HG03342 (cell line): ENCODE data around the gene PMVK.

ENCODE experiments used
- ATAC-seq: cut with Tn5 transposase; IDR thresholded peaks from one replicate; pipeline ENCODE4 v1.9.1; 2021; ENCODE audit warnings: mild to moderate bottlenecking, moderate library complexity; ENCODE audit not compliant: unreplicated experiment

The PMVK gene

GRCh38 chr1:154967331-154967950 is 30.9 kb upstream of the PMVK start:
- ATAC-seq, result no peak

DNA sequence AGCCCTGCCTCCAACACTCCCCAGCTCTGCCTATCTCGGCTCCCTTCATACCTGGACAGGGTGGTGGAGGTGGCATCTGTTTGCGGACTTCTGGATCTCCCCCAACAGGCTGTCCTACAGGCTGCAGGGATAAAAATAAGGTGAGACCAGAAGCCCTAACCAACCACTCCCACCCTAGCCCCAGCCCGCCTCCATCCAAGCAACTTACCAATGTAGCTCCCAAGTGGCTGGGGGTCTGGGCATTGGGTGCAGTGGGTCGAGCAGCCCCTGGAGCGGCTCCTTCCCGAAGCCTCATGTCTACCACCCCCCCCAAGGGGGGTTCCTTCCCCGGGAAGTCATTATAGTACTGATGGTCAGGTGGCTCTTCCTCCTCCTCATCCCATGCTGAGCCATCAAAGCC is 29.6 kb upstream of the PMVK start:
- no peak for ATAC-seq

DNA sequence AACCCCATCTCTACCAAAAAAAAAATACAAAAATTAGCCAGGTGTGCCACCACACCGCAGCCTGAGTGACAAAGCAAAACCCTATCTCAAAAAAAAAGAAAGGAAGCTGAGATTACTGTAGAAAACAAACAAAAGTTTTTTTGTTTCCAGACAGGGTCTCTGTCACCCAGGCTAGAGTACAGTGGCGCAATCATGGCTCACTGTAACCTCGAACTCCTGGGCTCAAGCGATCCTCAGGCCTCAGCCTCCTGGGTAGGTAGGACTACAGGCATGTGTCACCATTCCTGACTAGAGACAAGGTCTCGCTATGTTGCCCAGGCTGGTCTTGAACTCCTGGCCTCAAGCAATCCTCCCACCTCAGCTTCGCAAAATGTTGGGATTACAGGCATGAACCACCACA is 27.8 kb upstream of the PMVK start:
- ATAC-seq, result no peak

DNA sequence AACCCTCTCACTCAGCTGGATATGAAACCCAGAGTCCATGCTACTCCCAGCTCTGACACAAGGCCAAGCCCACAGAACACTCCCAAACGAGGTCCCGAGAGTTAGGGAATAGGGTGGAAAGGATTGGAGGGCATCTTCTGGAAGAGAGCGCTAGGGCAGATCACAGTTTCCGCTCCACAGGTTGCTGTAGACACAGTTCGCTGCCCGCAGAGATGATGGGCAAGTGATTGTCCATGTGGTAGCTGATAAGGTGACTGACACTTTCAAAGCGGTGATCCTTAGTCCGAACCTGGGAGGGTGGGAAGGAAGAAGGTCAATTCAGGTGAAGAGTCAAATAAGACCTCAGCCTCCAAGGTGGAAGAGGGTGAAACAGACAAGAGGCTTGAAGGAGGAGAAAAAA is 27.1 kb upstream of the PMVK start:
- ATAC-seq, result no peak

DNA sequence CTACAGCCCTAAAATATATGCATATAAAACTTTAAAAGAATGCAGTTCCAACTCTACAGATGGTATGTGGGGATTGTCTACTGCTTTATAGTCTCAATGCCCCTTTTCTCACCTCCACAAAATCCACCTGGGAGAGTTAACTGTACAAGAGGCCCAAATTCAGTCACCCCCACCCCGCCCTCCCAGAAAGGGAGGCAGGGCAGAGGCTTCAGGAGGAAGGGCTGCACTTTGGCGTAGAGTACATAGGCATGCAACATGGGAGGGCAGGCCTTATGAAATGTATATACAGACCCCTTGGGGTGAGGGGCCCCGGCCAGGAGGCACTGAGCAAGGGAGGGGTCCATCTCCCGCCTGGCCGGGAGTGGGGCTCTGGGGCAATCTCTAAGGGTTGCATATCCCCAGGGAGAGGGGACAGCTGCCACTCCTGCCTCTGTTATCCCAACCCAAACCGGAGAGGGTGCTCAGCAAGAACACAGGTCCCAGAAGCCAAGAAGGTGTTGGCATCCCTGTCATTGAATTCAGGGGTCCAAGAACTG is 26.3 kb upstream of the PMVK start:
- no peak for ATAC-seq

DNA sequence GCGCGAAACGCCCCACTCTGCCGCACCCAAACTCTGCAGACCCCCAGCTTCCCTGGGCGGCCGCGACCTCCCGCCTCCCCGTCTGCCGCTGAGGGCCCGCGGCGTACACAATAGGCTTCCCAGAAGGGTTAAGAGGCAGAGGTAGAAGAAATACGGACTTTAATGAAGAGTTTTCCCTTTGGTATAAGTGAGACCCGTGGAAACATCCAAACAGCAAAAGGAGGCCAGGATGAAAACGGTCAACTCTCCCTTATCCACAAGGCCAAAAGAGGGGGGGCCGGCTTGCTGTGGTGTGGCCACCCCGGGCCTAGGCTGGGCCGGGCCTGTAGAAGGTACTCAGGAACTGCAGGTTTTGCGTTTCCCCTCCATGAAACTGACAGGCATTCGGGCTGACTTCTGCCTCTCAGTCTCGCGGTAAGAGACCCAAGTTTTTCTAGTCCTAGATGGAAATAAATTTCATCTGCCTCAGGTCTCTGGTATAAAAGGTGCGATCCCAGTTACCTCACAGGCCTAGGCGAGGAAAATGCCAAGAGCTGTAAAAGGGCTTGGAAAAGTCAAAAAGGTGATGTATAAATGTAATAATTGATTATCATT is 25.7 kb upstream of the PMVK start:
- peak; percentile 11 for ATAC-seq

GRCh38 chr1:154961207-154962155 is 25.0 kb upstream of the PMVK start, which contains the start of gene PYGO2:
TSS of gene PYGO2 (minus strand) at chr1:154961782. CDS start at chr1:154961576, 206 bp downstream.
- peak; percentile 61 for ATAC-seq

DNA sequence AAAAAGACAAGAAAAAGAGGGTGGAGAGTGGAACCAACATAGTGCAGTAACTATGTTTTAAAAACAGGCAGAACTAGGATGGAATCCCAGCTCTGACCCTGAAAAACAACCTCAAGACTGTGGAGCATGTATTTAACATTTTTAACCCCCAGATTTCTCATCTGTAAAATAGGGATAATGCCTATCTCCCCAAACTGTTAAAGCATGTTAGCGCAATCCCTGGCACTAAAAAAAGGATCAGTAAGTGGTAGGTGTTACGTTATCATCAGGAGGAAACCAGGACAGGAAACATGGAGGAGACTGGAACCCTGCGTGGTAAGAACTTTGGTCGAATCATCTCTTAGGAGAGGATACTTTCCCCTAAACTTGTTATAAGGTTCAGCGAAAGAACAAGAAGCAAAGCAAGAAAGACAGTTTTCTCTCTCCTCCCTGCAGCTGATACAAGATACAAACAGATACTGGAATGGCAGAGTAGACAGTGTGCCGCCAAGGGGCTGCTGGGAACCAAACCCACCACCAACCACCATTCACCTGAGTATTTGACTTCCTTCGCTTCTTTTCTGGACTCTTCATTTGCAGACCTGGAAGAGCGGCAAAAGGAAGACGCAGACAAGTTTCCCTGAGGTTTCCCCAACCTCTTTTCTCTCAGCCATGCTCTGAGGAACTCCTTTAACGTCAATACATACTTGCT is 24.1 kb upstream of the PMVK start:
- no peak for ATAC-seq

- ATAC-seq, result no peak
These were observed 22.9 kb upstream of the PMVK start for GRCh38 chr1:154959426-154959780.

DNA sequence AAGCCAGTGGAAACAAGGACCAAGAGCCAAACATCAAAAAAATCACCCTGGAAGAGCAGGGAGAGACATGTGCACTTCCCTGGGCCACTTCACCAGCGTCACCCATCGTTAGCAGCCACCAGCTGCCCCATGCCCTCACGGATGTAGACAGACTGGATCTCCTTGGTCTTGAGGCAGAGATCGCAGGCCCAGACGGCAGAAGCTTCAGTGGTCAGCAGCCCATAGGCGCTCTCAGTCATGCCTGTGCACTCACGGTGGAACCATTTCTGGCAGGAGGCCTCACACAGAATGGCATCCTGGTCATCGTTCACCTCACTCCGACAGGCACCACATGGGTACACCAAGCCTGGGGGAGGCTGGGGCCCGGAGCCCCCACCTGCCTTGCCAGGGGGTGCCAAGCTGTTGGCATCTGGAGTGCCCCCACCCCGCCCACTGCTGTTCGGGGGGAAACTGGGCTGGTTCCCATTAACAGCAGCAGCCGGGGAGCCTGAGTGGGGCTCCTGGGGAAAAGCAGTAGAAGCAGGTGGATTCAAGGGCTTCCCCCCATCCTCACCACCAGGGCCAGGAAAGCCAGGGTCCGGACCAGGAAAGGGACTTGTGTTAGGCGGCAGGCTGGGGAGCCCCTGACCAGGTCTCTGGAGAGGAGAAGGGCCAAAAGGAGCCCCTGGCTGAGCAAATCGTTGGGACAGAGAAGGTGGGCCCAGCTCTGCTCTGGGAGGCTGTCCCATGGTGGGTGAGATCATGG is 22.3 kb upstream of the PMVK start:
- ATAC-seq, result no peak

DNA sequence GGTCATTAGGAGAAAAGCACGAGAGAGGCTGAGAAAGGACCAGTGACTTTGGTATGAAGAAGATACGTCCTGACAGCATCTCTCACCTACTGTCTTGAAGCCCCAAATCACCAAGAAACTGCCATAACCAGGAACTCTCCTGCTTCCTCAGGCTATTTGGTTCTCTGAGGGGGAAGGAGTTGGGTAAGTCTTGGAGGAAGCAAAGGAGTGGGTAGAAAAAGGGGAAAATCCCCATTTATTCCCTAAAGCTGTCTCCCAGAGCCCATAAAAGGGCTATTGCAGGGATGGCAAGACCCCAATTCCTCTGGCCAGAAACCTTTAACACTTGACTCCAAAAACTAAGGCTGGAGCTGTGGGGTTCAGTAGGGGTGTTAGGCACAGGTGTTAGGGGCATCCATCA is 21.5 kb upstream of the PMVK start:
- ATAC-seq, result no peak

DNA sequence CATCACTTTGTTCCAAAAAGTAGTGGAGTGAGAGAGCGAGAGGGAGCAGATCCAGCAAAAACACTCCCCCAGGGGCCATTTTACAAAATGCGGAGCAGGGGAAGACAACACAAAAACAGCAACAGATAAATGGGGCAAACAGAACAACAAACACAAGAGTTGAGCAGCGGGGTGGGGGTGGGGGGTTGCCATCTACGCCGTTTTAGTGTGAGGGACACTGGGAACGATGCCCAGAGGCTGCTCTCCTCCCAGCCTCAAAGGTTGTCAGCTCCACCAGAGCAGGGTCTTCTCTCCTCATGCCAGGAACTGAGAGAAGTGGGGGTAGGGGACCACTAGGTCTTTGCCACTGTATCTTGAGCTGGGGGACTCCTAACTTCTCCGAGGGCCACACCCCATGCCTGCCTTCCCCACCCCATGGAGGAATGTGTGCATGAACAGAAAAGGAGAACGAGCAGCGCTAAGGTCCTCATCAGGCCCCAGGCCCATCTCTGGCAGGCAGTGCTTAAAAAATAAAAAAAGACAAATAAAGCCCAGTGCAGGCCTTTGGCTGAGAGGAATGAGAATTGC is 20.7 kb upstream of the PMVK start:
- no peak for ATAC-seq

DNA sequence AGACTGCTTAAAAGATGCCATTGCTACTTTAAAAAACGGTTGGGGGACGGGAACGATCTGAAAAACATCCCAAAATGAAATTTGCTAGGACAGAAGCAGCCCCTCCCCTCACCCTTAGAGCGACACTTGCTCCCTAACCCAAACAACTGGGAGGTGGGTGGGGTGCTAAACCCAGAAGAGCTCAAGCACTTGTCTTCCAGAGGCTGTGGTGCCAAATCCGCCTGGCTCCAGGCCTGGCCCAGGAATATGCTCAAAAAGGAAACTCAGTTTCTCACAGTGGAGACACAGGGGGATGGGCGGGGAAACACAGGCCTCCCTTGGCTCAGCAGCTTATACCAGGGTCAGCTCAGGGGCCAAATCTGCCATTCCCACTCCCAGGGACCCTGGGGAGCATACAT is 20.0 kb upstream of the PMVK start:
- no peak for ATAC-seq

DNA sequence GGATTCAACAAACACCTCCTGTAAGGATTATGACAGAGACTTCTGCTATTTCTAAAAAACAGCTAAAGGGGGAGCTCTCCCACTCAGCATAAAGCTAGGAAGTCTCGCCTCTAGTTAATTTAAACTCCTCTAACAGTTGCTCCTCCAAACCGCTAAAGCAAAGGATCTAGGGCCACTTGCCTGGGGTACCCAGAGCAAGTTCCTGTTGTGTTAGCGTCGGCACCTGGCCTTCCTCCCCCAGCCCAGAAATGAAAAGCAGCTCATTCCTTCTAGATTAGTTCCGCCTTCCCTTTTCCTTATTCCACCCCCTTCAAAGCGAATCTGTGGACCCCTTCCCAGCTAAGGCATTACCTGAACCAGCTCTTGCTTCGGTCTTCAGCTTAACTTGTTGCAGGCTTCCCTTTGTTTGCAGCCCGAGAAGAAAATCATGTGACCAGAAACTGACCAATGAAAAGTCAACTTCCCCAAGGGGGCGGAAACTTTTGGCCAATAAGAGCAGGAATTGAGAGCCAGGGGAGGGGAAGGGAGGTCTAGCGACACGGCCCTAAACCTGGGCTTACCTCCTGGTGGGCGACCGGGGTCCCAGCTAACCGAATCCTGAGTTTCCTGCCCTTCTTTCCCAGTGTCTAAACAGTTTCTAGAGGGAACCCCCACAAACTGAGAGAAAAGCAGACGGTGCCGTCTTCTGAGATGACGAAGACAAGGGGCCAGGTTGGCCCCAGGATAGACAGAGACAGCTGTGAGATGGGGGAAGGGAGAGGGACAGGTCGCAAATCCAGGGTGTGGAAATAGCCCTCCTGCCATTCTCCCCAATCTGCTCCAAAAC is 19.4 kb upstream of the PMVK start, which contains the start of gene PBXIP1:
Gene PBXIP1 (minus strand): TSS at position 382 of the 826 bp plus-strand sequence. CDS start 2,378 bp downstream, outside the sequence.
- ATAC-seq, result peak; percentile 46

DNA sequence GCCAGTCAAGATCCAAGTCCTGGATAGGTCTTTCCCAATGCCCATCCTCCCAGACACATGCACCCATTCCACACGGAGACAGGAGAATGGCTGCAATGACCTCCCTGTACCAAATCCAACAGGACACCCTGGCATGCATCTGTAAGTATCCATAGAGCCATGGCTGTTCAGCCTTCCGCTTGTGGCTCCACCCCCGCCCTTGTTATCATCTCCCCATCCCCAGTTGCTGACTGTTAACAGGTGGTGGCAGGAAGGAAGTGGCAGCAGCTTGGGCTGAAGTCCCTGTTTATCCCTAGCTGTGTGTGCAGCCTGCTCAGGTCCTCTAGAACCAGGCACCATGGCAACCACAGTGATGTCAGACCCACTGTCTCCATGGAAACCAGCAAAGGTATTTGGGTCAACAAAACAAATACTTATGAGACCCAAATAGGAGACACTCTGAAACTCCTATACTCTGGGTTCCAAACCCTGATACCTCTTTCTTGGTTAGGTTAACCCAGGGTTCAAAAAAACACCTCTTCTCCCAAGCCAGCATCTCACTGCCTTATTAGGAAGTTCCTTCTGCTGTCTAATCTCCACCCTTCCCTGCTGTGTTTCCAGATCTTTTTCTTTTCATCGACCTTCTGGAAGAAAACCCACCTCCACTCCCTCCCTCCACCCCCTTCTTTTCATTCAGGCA is 18.7 kb upstream of the PMVK start:
- peak; percentile 62 for ATAC-seq

- ATAC-seq, result no peak
These were observed 18.0 kb upstream of the PMVK start for GRCh38 chr1:154954541-154954940.

GRCh38 chr1:154953611-154954038 is 17.1 kb upstream of the PMVK start:
- ATAC-seq, result no peak

GRCh38 chr1:154952664-154953063 is 16.1 kb upstream of the PMVK start:
- no peak for ATAC-seq
